ENCODE results near the gene CA10.

- no peak for TF ChIP-seq CTCF (IDR thresholded peaks at IDR 0.05; ENCODE audit: extremely low read depth in 1 of 2, insufficient read depth in 1 of 2, low read depth in 1 of 2, low read length in 2 of 2)
- no peak for TF ChIP-seq EZH2 (IDR thresholded peaks at IDR 0.05; ENCODE audit: borderline replicate concordance, low read depth, low read length, severe bottlenecking)
- TF ChIP-seq POLR2A (IDR thresholded peaks at IDR 0.05; ENCODE audit: low read depth, low read length): no peak
- TF ChIP-seq JUN (IDR thresholded peaks at IDR 0.05; ENCODE audit: borderline replicate concordance, insufficient read depth, insufficient read length, low read depth): no peak
- no peak for TF ChIP-seq MYC (IDR thresholded peaks at IDR 0.05; ENCODE audit: low read depth, low read length)
These were observed 426.4 kb downstream of the CA10 start for GRCh38 chr17:51731941-51732722.
